IMR-90 (cell line): ENCODE measurements around the gene SHLD1. TPM values are rescaled to one million over a fixed set of nuclear protein-coding genes. Genes with fewer than 3 reads are reported as not detected.

Source experiments
- ATAC-seq: fragments of 200-7000 bp; cut with Tn5 transposase; 2 replicates; pipeline ENCODE4 v1.9.1; 2020; ENCODE audit warnings: low read depth, mild to moderate bottlenecking, moderate library complexity
- BruUV-seq: library from RNA; stranded (reverse); fragments of 400-500 nt; replicated peaks from 2 replicates; lab custom pipeline; 2021; lab: Mats Ljungman, UMichigan
- CTCF ChIA-PET: fragments of 300-600 bp; formaldehyde crosslinking; extraction: SDS; loops from one replicate; lab custom pipeline; 2021; ENCODE audit warnings: antibody characterized with exemption; lab: Yijun Ruan, JAX
- POLR2A ChIA-PET: fragments of 300-600 bp; sonication (Branson Sonifier 250); formaldehyde crosslinking; loops from one replicate; lab custom pipeline; 2022; ENCODE audit warnings: antibody characterized with exemption; ENCODE audit not compliant: unreplicated experiment; lab: Charles Lee
- DNase-seq: peaks from one replicate; pipeline ENCODE4 v3.0.0; 2013
- H2AFZ ChIP-seq: replicated peaks from 2 replicates; pipeline ENCODE3; 2013; ENCODE audit warnings: low read length, mild to moderate bottlenecking; ENCODE audit not compliant: poor library complexity
- H2AK5ac ChIP-seq: 2 replicates; pipeline ENCODE4 v1.6.1; 2013; ENCODE audit warnings: low read depth, low read length, inconsistent platforms
- H2AK9ac ChIP-seq: replicated peaks from 2 replicates; pipeline ENCODE3; 2013; ENCODE audit warnings: mild to moderate bottlenecking, low read depth, low read length, moderate library complexity; ENCODE audit not compliant: poor library complexity
- H2BK120ac ChIP-seq: 2 replicates; pipeline ENCODE4 v1.6.1; 2013; ENCODE audit warnings: low read depth, low read length, inconsistent platforms
- H2BK15ac ChIP-seq: 3 replicates; pipeline ENCODE4 v1.6.1; 2013; ENCODE audit warnings: low read depth, low read length, inconsistent platforms
- H2BK20ac ChIP-seq: 2 replicates; pipeline ENCODE4 v1.6.1; 2013; ENCODE audit warnings: low read depth, mild to moderate bottlenecking, inconsistent platforms, low read length, moderate library complexity
- H2BK5ac ChIP-seq: 2 replicates; pipeline ENCODE4 v1.6.1; 2013; ENCODE audit warnings: mild to moderate bottlenecking, low read depth, low read length, inconsistent platforms; ENCODE audit not compliant: poor library complexity, severe bottlenecking
- H3K14ac ChIP-seq: replicated peaks from 2 replicates; pipeline ENCODE4 v1.6.1; 2013; ENCODE audit warnings: low read depth, low read length, inconsistent platforms
- H3K18ac ChIP-seq: 2 replicates; pipeline ENCODE4 v1.6.1; 2013; ENCODE audit warnings: low read depth, low read length, control low read depth
- H3K23ac ChIP-seq: 2 replicates; pipeline ENCODE4 v1.6.1; 2013; ENCODE audit warnings: low read depth, low read length, inconsistent platforms
- H3K27ac ChIP-seq: 2 replicates; pipeline ENCODE4 v1.5.1; 2013; ENCODE audit warnings: mild to moderate bottlenecking, control low read depth, low read length; ENCODE audit not compliant: insufficient read depth
- H3K27me3 ChIP-seq: 2 replicates; pipeline ENCODE4 v1.6.1; 2013; ENCODE audit warnings: low read length; ENCODE audit not compliant: control insufficient read depth, insufficient read depth
- H3K36me3 ChIP-seq: 2 replicates; pipeline ENCODE4 v1.6.1; 2013; ENCODE audit warnings: low read length, mixed read lengths; ENCODE audit not compliant: control insufficient read depth, insufficient read depth
- H3K4ac ChIP-seq: 2 replicates; pipeline ENCODE4 v1.6.1; 2013; ENCODE audit warnings: low read depth, low read length, inconsistent platforms
- H3K4me1 ChIP-seq: 2 replicates; pipeline ENCODE4 v1.6.1; 2013; ENCODE audit warnings: low read length, mixed read lengths; ENCODE audit not compliant: control insufficient read depth, insufficient read depth
- H3K4me2 ChIP-seq: 2 replicates; pipeline ENCODE4 v1.6.1; 2013; ENCODE audit warnings: low read depth, mild to moderate bottlenecking, control low read depth, low read length, moderate library complexity
- H3K4me3 ChIP-seq: 2 replicates; pipeline ENCODE4 v1.5.1; 2013; ENCODE audit warnings: low read depth, mild to moderate bottlenecking, control low read depth, low read length, moderate library complexity; ENCODE audit not compliant: insufficient read depth
- H3K56ac ChIP-seq: 2 replicates; pipeline ENCODE4 v1.6.1; 2013; ENCODE audit warnings: low read length, inconsistent platforms; ENCODE audit not compliant: insufficient read depth; ENCODE audit errors: extremely low read depth
- H3K79me1 ChIP-seq, 2 experiments: 2 replicates each; pipeline ENCODE4 v1.6.1; 2013; ENCODE audit warnings: low read length in 2 of 2, inconsistent platforms in 1 of 2, low read depth in 1 of 2
- H3K9ac ChIP-seq: 2 replicates; pipeline ENCODE4 v1.6.1; 2013; ENCODE audit warnings: low read depth, low read length, control low read depth
- H3K9me1 ChIP-seq: 2 replicates; pipeline ENCODE4 v1.6.1; 2013; ENCODE audit warnings: low read length, inconsistent platforms; ENCODE audit not compliant: insufficient read depth
- H3K9me3 ChIP-seq: 2 replicates; pipeline ENCODE4 v1.6.1; 2013; ENCODE audit warnings: low read length; ENCODE audit not compliant: control insufficient read depth, insufficient read depth
- H4K20me1 ChIP-seq: 2 replicates; pipeline ENCODE4 v1.6.1; 2013; ENCODE audit warnings: low read length, inconsistent platforms; ENCODE audit not compliant: insufficient read depth
- H4K5ac ChIP-seq: 2 replicates; pipeline ENCODE4 v1.6.1; 2013; ENCODE audit warnings: mild to moderate bottlenecking, low read depth, low read length, control low read depth
- H4K8ac ChIP-seq, 2 experiments: 2 replicates each; pipeline ENCODE4 v1.6.1; 2013; ENCODE audit warnings: low read depth in 2 of 2, low read length in 2 of 2, control low read depth in 1 of 2, inconsistent platforms in 1 of 2
- H4K91ac ChIP-seq: 2 replicates; pipeline ENCODE4 v1.6.1; 2013; ENCODE audit warnings: low read depth, low read length, inconsistent platforms; ENCODE audit not compliant: insufficient read depth
- NFE2L2 ChIP-seq: fragments of 150-350 bp; IDR thresholded peaks from 2 replicates; pipeline ENCODE4 v1.6.1; 2016; ENCODE audit warnings: low read depth, mild to moderate bottlenecking, low read length
- RCOR1 ChIP-seq: IDR thresholded peaks from 2 replicates; pipeline ENCODE4 v1.6.1; 2012; ENCODE audit warnings: mild to moderate bottlenecking, low read length, improper control_type of control experiment; ENCODE audit not compliant: insufficient replicate concordance
- whole genome bisulfite sequencing, 2 experiments: methylation state at CpG; one replicate each; pipeline versions ENCODE4 v1.1.5 to v1.1.7; 2013; ENCODE audit warnings: missing lambda C conversion rate in 2 of 2; ENCODE audit not compliant: insufficient read length in 1 of 2; ENCODE audit errors: extremely low coverage in 2 of 2; 5-methylcytosine and 5-hydroxymethylcytosine counted together
- dilution Hi-C: fragments of 300-500 bp; cut with HindIII; formaldehyde crosslinking; loops from one replicate; pipeline ENCODE4 v1.14.3; 2018; ENCODE audit warnings: low sequenced_read_pairs; ENCODE audit not compliant: unreplicated experiment
- in situ Hi-C: fragments of 300-500 bp; cut with MboI; formaldehyde crosslinking; loops from 3 replicates; pipeline ENCODE4 v1.14.3; 2019; ENCODE audit warnings: low sequenced_read_pairs, inconsistent platforms, mixed read lengths
- intact Hi-C: fragments of 100-400 bp; cut with micrococcal nuclease; formaldehyde crosslinking; loops from 2 replicates; pipeline ENCODE4 v1.10.0; 2022
- polyA plus RNA-seq, 3 experiments: library from polyadenylated mRNA; depleted of rRNA; stranded (reverse); fragments of >200 nt; gene quantifications; 2 replicates each; pipeline ENCODE4 v1.2.3, GENCODE V29; 2012; ENCODE audit warnings: low replicate concordance in 1 of 3
- total RNA-seq: library from RNA; depleted of rRNA; stranded (reverse); fragments of >200 nt; gene quantifications from 2 replicates; pipeline ENCODE4 v1.2.3, GENCODE V29; 2012
- TF ChIP-seq, protein P1 (sequence below): fragments of 150-350 bp; IDR thresholded peaks from 2 replicates; pipeline ENCODE4 v1.6.1; 2016; ENCODE audit warnings: low read depth, mild to moderate bottlenecking, low read length, moderate library complexity, borderline replicate concordance
- TF ChIP-seq, protein P2 (sequence below): conservative IDR thresholded peaks from 2 replicates; pipeline ENCODE4 v1.5.1; 2012; ENCODE audit warnings: mild to moderate bottlenecking, low read depth, low read length, improper control_type of control experiment

The SHLD1 gene
- total and polyA plus RNA-seq, 2 of the 4 experiments (the other 2 are of a cell fraction), result 2.6 to 3.0 TPM

DNA sequence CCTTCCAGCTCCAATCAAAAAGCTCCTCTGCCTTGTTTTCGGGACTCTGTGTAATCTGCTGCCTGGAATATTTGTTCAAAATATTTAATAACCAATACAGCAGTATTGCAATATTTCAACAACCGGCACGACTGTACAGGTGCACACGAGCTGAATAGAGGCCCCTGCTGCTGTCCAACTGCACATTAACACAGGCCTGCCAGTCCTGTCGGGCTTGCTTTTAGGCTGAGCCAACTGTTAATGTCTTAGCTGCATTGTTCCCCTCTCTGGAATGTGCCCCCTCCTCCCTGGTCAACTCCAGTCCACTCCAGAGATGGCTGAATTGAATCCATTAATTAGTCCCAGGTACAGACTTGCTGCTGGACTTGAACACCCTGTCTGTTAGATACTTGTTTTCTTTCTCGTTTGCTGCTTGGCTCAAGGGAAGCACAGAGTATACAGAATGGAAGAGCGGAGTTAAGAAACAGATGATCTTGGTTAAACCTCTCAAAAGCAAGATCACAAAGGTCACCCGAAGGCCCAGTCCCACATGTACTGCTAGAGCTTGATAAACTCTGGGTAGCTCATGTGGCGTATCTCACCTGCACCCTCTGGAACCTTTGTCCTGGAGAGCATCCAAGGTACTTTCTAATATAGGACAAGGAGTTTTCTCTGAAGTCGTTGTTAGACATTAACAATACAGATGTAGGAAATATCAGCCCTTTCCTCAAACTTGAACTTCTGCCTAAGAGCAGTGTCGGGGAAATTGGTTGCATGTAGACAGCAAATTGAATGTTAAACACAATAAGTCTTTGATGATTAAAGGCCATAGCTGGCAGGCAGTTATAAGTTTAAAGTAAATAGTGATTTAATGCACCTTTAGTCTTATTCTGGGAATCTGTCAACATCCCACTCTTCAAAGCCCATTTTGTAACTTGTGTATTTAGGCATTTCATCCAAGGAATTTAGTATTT is 31.9 kb downstream of the SHLD1 start:
- WGBS, 2 experiments, result 69% methylated on average over 3 of the region's 11 CpGs; no CpG with 5 or more reads in 1 of the 2 experiments
- no peak overlapping the region for H3K4me3 ChIP-seq
- no peak overlapping the region for H3K56ac ChIP-seq
- no peak overlapping the region for H2BK5ac ChIP-seq
- POLR2A ChIA-PET, result no interaction called here
- ATAC-seq (no peak), DNase-seq (no peak)
- no peak overlapping the region for H2BK20ac ChIP-seq
- CTCF ChIA-PET, result interaction anchor here (1.0 kb wide), 1 partner anchor 19 kb away, joined by 3 read pairs; no protein-coding TSS in a partner anchor
- no peak overlapping the region for H2AK9ac ChIP-seq
- no peak overlapping the region for H3K18ac ChIP-seq
- intact Hi-C loops (no loop called here), in situ Hi-C loops (no loop called here), dilution Hi-C loops (loop anchor here (25.0 kb wide), 1 partner anchor 195 kb away; no protein-coding TSS in a partner anchor)
- TF ChIP-seq, protein P1, sequence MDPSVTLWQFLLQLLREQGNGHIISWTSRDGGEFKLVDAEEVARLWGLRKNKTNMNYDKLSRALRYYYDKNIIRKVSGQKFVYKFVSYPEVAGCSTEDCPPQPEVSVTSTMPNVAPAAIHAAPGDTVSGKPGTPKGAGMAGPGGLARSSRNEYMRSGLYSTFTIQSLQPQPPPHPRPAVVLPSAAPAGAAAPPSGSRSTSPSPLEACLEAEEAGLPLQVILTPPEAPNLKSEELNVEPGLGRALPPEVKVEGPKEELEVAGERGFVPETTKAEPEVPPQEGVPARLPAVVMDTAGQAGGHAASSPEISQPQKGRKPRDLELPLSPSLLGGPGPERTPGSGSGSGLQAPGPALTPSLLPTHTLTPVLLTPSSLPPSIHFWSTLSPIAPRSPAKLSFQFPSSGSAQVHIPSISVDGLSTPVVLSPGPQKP, result no peak
- TF ChIP-seq, protein P2, sequence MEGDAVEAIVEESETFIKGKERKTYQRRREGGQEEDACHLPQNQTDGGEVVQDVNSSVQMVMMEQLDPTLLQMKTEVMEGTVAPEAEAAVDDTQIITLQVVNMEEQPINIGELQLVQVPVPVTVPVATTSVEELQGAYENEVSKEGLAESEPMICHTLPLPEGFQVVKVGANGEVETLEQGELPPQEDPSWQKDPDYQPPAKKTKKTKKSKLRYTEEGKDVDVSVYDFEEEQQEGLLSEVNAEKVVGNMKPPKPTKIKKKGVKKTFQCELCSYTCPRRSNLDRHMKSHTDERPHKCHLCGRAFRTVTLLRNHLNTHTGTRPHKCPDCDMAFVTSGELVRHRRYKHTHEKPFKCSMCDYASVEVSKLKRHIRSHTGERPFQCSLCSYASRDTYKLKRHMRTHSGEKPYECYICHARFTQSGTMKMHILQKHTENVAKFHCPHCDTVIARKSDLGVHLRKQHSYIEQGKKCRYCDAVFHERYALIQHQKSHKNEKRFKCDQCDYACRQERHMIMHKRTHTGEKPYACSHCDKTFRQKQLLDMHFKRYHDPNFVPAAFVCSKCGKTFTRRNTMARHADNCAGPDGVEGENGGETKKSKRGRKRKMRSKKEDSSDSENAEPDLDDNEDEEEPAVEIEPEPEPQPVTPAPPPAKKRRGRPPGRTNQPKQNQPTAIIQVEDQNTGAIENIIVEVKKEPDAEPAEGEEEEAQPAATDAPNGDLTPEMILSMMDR, result no peak
- TF ChIP-seq RCOR1, result no peak
- TF ChIP-seq NFE2L2, result no peak
- no peak overlapping the region for H4K91ac ChIP-seq
- H3K4me2 ChIP-seq, result no peak overlapping the region
- no TSS peak for BruUV-seq
- no peak overlapping the region for H2AFZ ChIP-seq
- H2BK15ac ChIP-seq, result no peak overlapping the region
- no peaks in the 10 kb centered on the region for H4K20me1 ChIP-seq
- no peak overlapping the region for H3K23ac ChIP-seq
- 0 out of 2 replicates have a peak, but pooled peaks cover 1% of the 10 kb centered on the region for H3K36me3 ChIP-seq
- H2BK120ac ChIP-seq, result no peak overlapping the region
- no peak overlapping the region for H2AK5ac ChIP-seq
- H3K4ac ChIP-seq, result no peak overlapping the region
- H4K5ac ChIP-seq, result no peak overlapping the region
- no peak overlapping the region for H3K9ac ChIP-seq
- no peak overlapping the region for H3K27ac ChIP-seq
- no peak overlapping the region for H4K8ac ChIP-seq
- H3K27me3 ChIP-seq, result no peaks in the 10 kb centered on the region
- no peaks in the 10 kb centered on the region; a peak in 1 of 4 replicates for H3K79me1 ChIP-seq
- no peaks in the 10 kb centered on the region for H3K9me1 ChIP-seq
- peaks cover 11% of the 10 kb centered on the region for H3K4me1 ChIP-seq
- no peaks in the 10 kb centered on the region for H3K9me3 ChIP-seq
- no peak overlapping the region for H3K14ac ChIP-seq
